IPS-15b (cell line): ENCODE measurements around the gene PTGES.
"Not testable (repeated sequence)": the region's sequence is repeated elsewhere in the genome, so short reads cannot be mapped to it uniquely, and the experiment has no call there.

Source experiments
- H3K27me3 ChIP-seq: one replicate; pipeline ENCODE4 v1.6.1; 2013; ENCODE audit warnings: low read length; ENCODE audit not compliant: control insufficient read depth, insufficient read depth
- H3K36me3 ChIP-seq: one replicate; pipeline ENCODE4 v1.6.1; 2013; ENCODE audit warnings: low read length; ENCODE audit not compliant: control insufficient read depth, insufficient read depth
- H3K4me1 ChIP-seq: one replicate; pipeline ENCODE4 v1.6.1; 2013; ENCODE audit warnings: mild to moderate bottlenecking, low read length; ENCODE audit not compliant: control insufficient read depth, insufficient read depth
- H3K4me3 ChIP-seq: one replicate; pipeline ENCODE4 v1.5.1; 2013; ENCODE audit warnings: low read depth, low read length
- H3K9ac ChIP-seq: one replicate; pipeline ENCODE4 v1.6.1; 2013; ENCODE audit warnings: low read depth, mild to moderate bottlenecking, low read length
- H3K9me3 ChIP-seq: one replicate; pipeline ENCODE4 v1.6.1; 2013; ENCODE audit warnings: mild to moderate bottlenecking, low read length; ENCODE audit not compliant: control insufficient read depth, insufficient read depth

PTGES gene

DNA sequence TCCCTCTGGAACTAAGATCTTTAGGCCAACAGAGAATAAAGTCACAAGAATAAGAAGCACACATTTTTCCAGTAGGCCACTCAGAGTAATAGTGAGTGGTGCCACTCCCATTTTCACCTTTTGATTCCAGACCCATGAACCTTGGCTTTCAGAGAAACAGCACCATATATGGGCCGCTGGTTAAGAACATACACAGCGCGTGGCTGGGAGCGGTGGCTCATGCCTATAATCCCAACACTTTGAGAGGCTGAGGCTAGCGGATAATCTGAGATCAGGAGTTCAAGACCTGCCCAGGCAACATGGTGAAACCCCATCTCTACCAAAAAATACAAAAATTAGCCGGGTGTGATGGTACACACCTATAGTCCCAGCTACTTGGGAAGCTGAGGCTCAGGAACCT is 15.6 kb upstream of the PTGES start:
- Histone ChIP-seq H3K36me3 (no peaks in the 10 kb centered on the region), H3K27me3 (no peaks in the 10 kb centered on the region), H3K4me3 (no peak overlapping the region), H3K9me3 (no peaks in the 10 kb centered on the region), H3K9ac (no peak overlapping the region), H3K4me1 (no peaks in the 10 kb centered on the region)

DNA sequence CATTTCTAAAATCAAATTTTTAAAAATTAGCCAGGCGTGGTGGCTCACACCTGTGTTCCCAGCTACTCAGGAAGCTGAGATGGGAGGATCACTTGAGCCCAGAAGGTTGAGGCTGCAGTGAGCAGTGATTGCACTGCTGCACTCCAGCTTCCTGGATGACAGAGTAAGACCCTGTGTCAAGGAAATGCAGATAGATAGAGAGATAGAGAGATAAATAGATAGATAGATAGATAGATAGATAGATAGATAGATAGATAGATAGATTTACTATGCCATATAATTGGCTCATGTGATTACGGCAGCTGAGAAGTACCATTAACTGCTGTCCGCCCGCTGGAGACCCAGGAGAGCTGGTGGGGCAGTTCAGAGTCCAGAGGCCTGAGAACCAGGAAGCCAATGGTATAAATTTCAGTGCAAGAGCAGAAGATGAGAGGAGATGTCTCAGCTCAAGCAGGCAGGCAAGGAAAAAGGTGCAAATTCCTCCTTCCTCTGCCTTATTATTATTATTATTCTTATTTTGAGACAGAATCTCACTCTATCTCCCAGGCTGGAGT is 13.0 kb upstream of the PTGES start:
- H3K36me3 ChIP-seq = no peaks in the 10 kb centered on the region
- no peaks in the 10 kb centered on the region for H3K9me3 ChIP-seq
- no peak overlapping the region for H3K4me3 ChIP-seq
- no peaks in the 10 kb centered on the region for H3K4me1 ChIP-seq
- no peaks in the 10 kb centered on the region for H3K27me3 ChIP-seq
- no peak overlapping the region for H3K9ac ChIP-seq

DNA sequence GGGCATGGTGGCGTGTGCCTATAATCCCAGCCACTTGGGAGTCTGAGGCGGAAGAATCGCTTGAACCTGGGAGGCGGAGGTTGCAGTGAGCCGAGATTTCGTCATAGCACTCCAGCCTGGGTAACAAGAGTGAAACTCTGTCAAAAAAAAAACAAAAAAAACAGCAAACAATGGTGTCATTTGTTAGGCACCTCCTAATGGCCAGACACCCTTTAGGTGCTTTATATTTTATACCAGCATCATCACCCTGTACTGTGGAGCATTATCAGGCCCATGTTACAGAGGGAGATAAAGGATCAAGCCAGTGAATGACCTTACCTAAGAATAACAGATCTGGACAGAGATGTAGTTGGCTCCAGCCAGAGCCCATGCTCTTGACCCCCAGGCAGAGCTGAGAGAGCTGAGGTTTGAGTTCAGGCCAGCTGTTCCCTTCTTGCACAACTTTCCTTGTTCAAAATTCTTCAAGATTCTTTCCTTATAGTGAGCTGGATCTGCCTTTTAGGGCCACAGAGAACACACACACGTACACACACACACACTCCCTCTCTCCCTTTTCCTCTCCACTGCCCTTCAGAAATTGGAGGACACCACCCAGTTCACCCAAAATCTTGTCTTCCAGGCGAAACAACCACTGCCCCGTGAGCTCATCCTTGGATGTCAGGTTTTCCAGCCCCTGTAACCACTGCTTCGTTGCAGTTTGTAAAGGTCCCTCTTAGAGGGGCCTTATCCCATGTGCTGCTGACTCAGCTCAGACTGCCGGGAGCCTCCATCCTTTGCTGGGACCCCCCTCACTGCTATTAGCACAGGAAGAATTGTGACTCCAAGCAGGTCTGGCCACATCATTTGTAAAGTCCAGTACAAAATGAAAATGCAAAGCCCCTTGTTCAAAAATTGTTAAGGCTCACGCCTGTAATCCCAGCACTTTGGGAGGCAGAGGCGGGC is 10.4 kb upstream of the PTGES start:
- no peaks in the 10 kb centered on the region for H3K4me1 ChIP-seq
- H3K4me3 ChIP-seq = no peak overlapping the region
- H3K36me3 ChIP-seq = no peaks in the 10 kb centered on the region
- H3K27me3 ChIP-seq = no peaks in the 10 kb centered on the region
- H3K9me3 ChIP-seq = no peaks in the 10 kb centered on the region
- H3K9ac ChIP-seq = no peak overlapping the region

DNA sequence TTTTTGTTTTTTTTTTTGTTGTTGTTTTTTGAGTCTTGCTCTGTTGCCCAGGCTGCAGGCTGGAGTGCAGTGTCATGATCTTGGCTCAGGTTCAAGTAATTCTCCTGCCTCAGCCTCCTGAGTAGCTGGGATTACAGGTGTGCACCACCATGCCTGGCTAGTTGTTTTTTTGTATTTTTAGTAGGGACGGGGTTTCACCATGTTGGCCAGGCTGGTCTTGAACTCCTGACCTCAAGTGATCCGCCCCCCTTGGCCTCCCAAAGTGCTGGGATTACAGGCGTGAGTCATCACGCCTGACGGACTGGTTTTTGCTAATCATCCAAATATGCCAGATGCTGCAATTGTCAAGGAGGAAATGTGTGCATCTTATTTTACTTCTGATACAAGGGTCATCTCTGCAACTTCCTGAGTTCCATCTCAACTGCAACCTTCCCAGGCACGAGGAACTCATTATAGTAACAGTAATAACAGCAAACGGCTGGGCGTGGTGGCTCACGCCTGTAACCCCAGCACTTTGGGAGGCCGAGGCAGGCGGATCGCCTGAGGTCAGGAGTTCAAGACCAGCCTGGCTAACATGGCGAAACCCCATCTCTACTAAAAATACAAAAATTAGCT is 9.6 kb upstream of the PTGES start:
- not testable (repeated sequence) for H3K4me3 ChIP-seq, H3K27me3 ChIP-seq, H3K4me1 ChIP-seq, H3K9me3 ChIP-seq, H3K9ac ChIP-seq, H3K36me3 ChIP-seq

DNA sequence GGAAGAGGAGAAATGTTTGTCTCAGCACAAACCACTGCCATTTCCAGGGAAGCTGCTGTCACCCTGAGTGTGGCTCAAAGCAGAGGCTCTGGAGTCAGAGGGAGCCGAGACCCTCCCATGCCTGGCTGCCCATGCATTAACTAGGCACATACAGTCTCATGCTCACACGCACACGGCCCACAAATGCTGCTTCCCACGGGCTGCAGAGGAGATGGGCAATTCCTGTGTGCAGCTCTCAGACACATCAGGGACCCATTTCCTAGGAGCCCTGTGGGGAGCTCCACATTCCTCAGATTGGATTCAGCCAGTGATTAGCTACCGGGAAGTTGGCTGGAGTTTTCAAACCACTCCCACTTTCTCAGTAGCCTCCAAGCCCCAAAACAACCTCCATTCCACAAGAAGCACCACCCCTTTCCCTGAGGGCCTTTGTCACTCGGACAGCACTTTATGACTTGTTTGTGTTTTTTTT is 9.1 kb upstream of the PTGES start:
- no peaks in the 10 kb centered on the region for H3K27me3 ChIP-seq
- no peak overlapping the region for H3K9ac ChIP-seq
- no peak overlapping the region for H3K4me3 ChIP-seq
- H3K4me1 ChIP-seq = no peaks in the 10 kb centered on the region
- H3K36me3 ChIP-seq = no peaks in the 10 kb centered on the region
- H3K9me3 ChIP-seq = no peaks in the 10 kb centered on the region

DNA sequence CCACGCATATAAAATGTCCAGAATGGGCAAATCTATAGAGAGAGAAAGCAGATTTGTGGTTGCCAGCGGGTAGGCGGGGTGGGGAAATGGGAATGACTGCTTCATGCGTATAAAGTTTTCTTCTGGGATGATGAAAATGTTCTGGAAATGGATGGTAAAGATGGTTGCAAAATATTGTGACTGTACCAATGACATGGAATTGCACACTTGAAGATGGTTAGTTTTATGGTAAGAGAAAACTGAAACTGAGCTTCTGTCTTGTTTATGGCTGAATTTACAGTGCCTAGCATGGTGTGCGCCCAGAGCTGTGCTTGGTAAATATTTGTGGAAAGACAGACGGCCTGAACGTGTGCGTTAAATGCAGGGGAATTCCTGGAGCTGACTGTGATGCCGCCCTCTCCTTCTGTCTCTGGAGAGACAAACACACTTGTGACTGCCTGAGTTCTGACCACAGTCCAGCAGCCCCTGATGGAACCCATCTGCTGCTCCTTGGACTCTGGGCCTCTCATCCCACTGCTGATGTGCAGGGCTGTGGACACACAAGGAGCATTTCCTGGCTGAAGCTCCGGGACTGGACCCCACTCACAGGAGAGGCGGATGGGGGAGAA is 8.6 kb upstream of the PTGES start:
- Histone ChIP-seq H3K9ac (no peak overlapping the region), H3K27me3 (no peaks in the 10 kb centered on the region), H3K36me3 (no peaks in the 10 kb centered on the region), H3K4me1 (no peaks in the 10 kb centered on the region), H3K9me3 (no peaks in the 10 kb centered on the region), H3K4me3 (no peak overlapping the region)

DNA sequence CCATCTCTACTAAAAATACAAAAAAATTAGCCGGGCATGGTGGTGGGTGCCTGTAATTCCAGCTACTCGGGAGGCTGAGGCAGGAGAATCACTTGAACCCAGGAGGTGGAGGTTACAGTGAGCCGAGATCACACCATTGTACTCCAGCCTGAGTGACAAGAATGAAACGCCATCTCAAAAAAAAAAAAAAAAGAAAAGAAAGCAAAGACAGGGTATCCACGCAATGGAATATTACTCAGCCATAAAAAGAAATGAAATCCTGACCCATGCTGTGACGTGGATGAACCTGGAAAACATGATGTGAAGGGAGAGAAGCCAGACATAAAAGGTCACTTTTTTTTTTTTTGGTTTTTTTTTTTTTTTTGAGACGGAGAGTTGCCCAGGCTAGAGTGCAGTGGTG is 7.9 kb upstream of the PTGES start:
- not testable (repeated sequence) for H3K9ac ChIP-seq, H3K36me3 ChIP-seq, H3K27me3 ChIP-seq, H3K4me3 ChIP-seq, H3K9me3 ChIP-seq, H3K4me1 ChIP-seq

DNA sequence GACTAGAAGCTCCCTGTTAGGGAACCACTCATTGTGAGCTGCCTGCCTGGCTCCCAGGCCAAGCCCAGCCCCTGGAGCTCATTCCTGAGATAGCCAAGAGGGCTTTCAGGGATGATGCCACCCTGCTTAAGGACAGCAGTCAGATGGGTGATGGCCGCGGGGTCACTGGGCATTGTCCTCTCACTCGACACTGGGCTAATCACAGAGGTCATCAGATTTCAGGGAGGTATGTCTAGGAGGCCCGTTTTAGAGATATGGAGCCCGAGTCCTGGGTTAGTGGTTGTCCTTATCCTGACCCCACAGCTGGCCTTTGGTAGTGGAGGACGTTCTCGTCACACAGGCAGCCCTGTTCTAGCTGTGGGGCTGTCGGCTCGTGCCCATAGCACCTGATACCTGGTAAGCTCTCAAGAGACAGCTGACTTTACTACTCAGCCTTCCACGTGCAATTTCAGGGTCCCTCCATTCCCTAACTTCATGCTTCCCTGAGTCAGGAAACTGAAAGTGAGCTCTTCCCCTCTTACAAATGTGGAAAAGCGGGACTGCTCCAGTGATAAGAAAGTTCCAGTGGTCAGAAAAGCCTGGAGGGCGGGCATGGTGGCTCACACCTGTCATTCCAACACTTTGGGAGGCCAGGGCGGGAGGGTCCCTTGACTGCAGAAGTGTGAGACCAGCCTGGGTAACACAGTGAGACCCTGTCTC is 7.1 kb upstream of the PTGES start:
- H3K9ac ChIP-seq = no peak overlapping the region

DNA sequence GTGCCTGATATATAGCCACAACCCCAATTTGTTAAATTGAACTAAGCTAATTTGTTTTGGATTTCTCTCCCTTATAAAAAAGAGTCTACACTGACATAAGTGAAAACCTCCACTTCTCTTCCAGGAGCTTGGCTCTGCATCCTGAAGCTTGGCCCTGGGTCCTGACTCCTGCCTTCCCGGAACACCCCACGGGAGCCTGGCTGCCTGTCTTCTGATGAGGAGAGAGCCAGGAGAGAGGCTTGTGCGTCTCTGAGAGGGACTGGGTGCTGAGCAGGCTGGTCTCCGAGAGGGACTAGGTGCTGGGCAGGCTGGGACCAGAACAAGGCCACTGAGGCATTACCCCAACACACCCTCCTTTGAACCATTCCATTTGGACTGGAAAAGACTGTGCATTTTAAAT is 6.5 kb upstream of the PTGES start:
- Histone ChIP-seq H3K4me1 (no peaks in the 10 kb centered on the region), H3K9me3 (no peaks in the 10 kb centered on the region), H3K36me3 (no peaks in the 10 kb centered on the region), H3K9ac (no peak overlapping the region), H3K27me3 (no peaks in the 10 kb centered on the region), H3K4me3 (no peak overlapping the region)

More for the DNA sequence above, 7.1 kb upstream of the PTGES start:
- Histone ChIP-seq H3K36me3 (no peaks in the 10 kb centered on the region), H3K27me3 (no peaks in the 10 kb centered on the region), H3K4me1 (no peaks in the 10 kb centered on the region), H3K9me3 (no peaks in the 10 kb centered on the region), H3K4me3 (no peak overlapping the region)

DNA sequence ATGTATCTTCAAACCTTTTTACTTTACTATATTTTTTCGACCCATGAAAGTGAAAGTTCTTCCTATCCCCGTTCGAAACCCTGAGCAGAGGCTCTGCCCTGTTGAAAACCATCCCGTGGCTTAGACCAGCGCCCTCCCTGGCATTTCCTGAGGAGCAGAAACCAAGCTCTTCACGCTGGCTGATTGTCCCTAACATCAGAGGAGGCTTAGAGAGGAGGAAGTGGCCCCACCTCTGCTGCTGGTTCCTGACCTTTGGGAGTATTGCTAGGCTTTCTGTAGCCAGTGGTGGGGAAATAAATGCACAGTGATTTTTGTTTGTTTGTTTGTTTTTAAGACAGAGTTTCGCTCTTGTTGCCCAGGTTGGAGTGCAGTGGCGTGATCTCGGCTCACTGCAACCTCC is 4.2 kb upstream of the PTGES start:
- Histone ChIP-seq H3K9ac (no peak overlapping the region), H3K36me3 (no peaks in the 10 kb centered on the region), H3K4me3 (no peak overlapping the region), H3K27me3 (no peaks in the 10 kb centered on the region), H3K4me1 (peaks cover 4% of the 10 kb centered on the region), H3K9me3 (no peaks in the 10 kb centered on the region)

DNA sequence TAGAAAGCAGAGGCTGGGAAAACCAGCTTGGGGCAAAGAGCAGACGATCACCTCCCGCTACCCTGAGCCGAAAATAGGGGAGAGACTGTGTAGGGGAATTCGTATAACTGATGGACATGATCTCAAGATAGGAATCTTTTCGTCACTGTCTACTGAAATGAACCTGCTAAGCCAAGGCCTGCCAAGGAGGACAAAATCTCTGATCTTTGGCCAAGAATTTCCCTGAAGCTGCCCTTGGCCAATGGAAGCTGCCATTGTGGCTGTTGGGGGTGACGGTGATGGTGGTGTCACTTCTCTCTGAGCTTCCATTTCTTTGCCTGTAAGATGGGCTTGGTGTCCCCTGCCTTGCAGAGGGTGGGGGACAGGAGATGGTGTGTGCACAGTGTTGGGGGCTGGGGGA is 3.3 kb upstream of the PTGES start:
- Histone ChIP-seq H3K9me3 (no peaks in the 10 kb centered on the region), H3K27me3 (no peaks in the 10 kb centered on the region), H3K36me3 (no peaks in the 10 kb centered on the region), H3K9ac (no peak overlapping the region), H3K4me1 (peaks cover 4% of the 10 kb centered on the region), H3K4me3 (no peak overlapping the region)
